Measurements from ENCODE around the gene GSG1L. TPM values are rescaled to one million over a fixed set of nuclear protein-coding genes. Genes with fewer than 3 reads are reported as not detected.

The GSG1L gene
- total RNA-seq, 1 experiment from 2014 or later: not detected

DNA sequence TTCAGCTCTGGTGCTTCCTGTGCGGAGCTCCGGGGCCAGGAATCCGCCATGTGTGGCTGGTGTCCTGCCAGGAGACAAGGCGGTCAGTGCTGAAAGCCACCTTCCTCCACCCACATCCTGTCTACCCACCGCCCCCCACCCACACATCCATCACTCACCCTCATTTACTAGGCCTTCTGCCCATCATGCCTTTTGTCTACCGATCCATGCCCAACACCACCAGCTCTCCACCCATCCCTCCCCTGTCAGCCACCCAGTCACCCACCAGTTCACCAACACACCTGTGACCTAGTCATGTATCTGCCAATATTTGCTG, 272.2 kb downstream of the GSG1L start:
- peaks cover 16% of the 10 kb centered on the region for H3K27me3 Mint-ChIP-seq (ENCODE audit: unreplicated experiment)
- no peaks in the 10 kb centered on the region for H3K36me3 Mint-ChIP-seq (ENCODE audit: insufficient read depth, unreplicated experiment)
- DNase-seq: no peak
- TF ChIP-seq, protein P1, sequence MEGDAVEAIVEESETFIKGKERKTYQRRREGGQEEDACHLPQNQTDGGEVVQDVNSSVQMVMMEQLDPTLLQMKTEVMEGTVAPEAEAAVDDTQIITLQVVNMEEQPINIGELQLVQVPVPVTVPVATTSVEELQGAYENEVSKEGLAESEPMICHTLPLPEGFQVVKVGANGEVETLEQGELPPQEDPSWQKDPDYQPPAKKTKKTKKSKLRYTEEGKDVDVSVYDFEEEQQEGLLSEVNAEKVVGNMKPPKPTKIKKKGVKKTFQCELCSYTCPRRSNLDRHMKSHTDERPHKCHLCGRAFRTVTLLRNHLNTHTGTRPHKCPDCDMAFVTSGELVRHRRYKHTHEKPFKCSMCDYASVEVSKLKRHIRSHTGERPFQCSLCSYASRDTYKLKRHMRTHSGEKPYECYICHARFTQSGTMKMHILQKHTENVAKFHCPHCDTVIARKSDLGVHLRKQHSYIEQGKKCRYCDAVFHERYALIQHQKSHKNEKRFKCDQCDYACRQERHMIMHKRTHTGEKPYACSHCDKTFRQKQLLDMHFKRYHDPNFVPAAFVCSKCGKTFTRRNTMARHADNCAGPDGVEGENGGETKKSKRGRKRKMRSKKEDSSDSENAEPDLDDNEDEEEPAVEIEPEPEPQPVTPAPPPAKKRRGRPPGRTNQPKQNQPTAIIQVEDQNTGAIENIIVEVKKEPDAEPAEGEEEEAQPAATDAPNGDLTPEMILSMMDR (IDR thresholded peaks at IDR 0.05; ENCODE audit: unreplicated experiment): no peak
- H3K4me1 Mint-ChIP-seq (ENCODE audit: low read depth, unreplicated experiment): no peaks in the 10 kb centered on the region
- no peak overlapping the region for H3K4me3 Mint-ChIP-seq (ENCODE audit: low read depth, unreplicated experiment)
- no TSS peak for BruUV-seq (replicated peaks)
- no peak overlapping the region for H3K27ac Mint-ChIP-seq (ENCODE audit: unreplicated experiment)
- CTCF ChIA-PET: interaction anchor here (0.6 to 1.5 kb wide), 2 partner anchors 11 to 36 kb away, joined by 3 read pairs; no protein-coding TSS in a partner anchor
- intact Hi-C loops (cut with micrococcal nuclease; ENCODE audit: unreplicated experiment): no loop called here
- no peaks in the 10 kb centered on the region for H3K9me3 Mint-ChIP-seq (ENCODE audit: low read depth, unreplicated experiment)

DNA sequence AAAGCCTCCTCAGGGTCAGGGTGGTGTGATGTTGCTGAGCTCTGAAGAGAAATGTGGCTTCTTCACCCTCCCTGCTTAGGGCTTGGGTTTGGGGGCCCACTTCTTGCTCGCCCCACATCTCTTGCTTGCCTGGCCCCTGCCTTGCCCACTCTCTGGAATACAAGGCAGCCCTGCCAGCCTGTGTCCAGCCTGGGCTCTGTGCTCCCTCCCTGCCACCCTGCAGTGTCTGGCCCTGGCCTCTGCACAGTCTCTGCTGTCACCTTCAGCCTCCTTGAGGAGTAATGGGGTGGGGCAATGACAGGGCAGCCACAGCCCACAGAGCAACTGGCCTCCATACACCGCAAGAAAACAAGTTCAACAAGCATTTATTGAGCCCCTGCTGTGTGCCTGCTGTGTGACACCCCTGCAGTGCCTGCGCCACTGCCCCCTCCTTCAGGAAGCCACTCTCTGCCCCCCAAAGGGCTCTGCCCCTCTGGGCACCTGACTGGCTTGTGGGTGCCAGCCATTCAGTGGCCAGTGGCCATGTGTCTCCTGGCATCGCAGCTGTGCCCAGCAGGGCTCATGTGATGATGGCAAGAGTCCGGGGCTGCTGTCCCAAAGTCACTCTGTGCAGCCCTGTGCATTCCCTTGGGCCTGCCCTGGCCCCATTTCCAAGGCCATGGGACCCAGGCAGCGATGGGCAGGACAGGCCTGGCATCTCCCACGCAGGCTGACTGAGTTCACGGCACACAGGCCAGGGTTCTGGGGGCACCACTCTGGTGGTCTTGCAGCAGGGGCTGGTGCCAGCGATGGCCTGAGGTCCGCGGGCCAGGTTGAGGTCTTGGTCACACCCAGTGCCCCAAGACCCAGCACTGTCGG, 272.7 kb downstream of the GSG1L start:
- Mint-ChIP-seq H3K27ac (ENCODE audit: unreplicated experiment) (no peak overlapping the region), H3K4me3 (ENCODE audit: low read depth, unreplicated experiment) (no peak overlapping the region), H3K4me1 (ENCODE audit: low read depth, unreplicated experiment) (no peaks in the 10 kb centered on the region), H3K9me3 (ENCODE audit: low read depth, unreplicated experiment) (no peaks in the 10 kb centered on the region), H3K27me3 (ENCODE audit: unreplicated experiment) (peaks cover 18% of the 10 kb centered on the region), H3K36me3 (ENCODE audit: insufficient read depth, unreplicated experiment) (no peaks in the 10 kb centered on the region)
- BruUV-seq (replicated peaks): no TSS peak
- TF ChIP-seq, protein P1 (IDR thresholded peaks at IDR 0.05; ENCODE audit: unreplicated experiment): no peak
- DNase-seq: no peak
- intact Hi-C loops (cut with micrococcal nuclease; ENCODE audit: unreplicated experiment): no loop called here
- CTCF ChIA-PET: interaction anchor here (1.5 kb wide), 1 partner anchor 11 kb away, joined by 3 read pairs; no protein-coding TSS in a partner anchor

- TF ChIP-seq, protein P1 (IDR thresholded peaks at IDR 0.05; ENCODE audit: unreplicated experiment): no peak
- Mint-ChIP-seq H3K27ac (ENCODE audit: unreplicated experiment) (no peak overlapping the region), H3K4me1 (ENCODE audit: low read depth, unreplicated experiment) (no peaks in the 10 kb centered on the region), H3K4me3 (ENCODE audit: low read depth, unreplicated experiment) (no peak overlapping the region), H3K27me3 (ENCODE audit: unreplicated experiment) (peaks cover 28% of the 10 kb centered on the region), H3K9me3 (ENCODE audit: low read depth, unreplicated experiment) (no peaks in the 10 kb centered on the region), H3K36me3 (ENCODE audit: insufficient read depth, unreplicated experiment) (no peaks in the 10 kb centered on the region)
- DNase-seq: no peak
- no TSS peak for BruUV-seq (replicated peaks)
- CTCF ChIA-PET: interaction anchor here (0.6 to 0.7 kb wide), 2 partner anchors 28 to 419 kb away, joined by 5 to 14 read pairs; no protein-coding TSS in a partner anchor
- intact Hi-C loops (cut with micrococcal nuclease; ENCODE audit: unreplicated experiment): no loop called here
Observed at GRCh38 chr16:27789595-27790241, 273.8 kb downstream of the GSG1L start.

GRCh38 chr16:27789150-27789549, 274.4 kb downstream of the GSG1L start:
- CTCF ChIA-PET: interaction anchor here (0.6 to 0.7 kb wide), 2 partner anchors 28 to 420 kb away, joined by 5 to 14 read pairs; no protein-coding TSS in a partner anchor
- TF ChIP-seq, protein P1 (IDR thresholded peaks at IDR 0.05; ENCODE audit: unreplicated experiment): no peak
- Mint-ChIP-seq H3K36me3 (ENCODE audit: insufficient read depth, unreplicated experiment) (no peaks in the 10 kb centered on the region), H3K27ac (ENCODE audit: unreplicated experiment) (no peak overlapping the region), H3K27me3 (ENCODE audit: unreplicated experiment) (peaks cover 28% of the 10 kb centered on the region), H3K4me1 (ENCODE audit: low read depth, unreplicated experiment) (no peaks in the 10 kb centered on the region), H3K4me3 (ENCODE audit: low read depth, unreplicated experiment) (no peak overlapping the region), H3K9me3 (ENCODE audit: low read depth, unreplicated experiment) (no peaks in the 10 kb centered on the region)
- no TSS peak for BruUV-seq (replicated peaks)
- intact Hi-C loops (cut with micrococcal nuclease; ENCODE audit: unreplicated experiment): no loop called here
- DNase-seq: no peak
